ENCODE measurements around the gene PIK3C3. TPM values are rescaled to one million over a fixed set of nuclear protein-coding genes. Genes with fewer than 3 reads are reported as not detected.

PIK3C3 gene
- total RNA-seq, 4 donors from 2014 or later, result 26.2 to 63.2 (median 30.8) TPM

DNA sequence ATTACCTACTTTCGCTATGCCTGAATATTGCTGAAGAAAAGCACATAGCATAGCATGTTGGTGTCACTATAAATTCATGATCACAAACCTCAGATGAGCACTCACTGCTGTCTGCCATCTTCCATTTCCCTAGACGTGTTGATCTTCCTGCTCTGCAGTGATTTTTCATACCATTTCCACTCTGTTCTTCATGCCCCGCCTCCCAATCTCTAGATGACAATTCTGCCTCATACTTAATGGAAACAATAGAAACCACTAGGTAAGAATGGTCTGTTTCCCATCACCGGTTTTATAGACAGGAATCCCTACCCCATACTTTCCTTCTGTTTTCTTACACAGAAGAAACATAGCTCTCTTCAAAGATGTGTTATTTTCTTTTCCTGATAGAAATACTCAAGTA lies 63.8 kb downstream of the PIK3C3 start:
- H3K27ac ChIP-seq, result no peak overlapping the region
- peaks cover 63% of the 10 kb centered on the region for H3K36me3 ChIP-seq
- TF ChIP-seq POLR2A (IDR thresholded peaks at IDR 0.05), result no peak
- TF ChIP-seq EP300 (IDR thresholded peaks at IDR 0.05), result no peak
- no peak for TF ChIP-seq POLR2AphosphoS5 (IDR thresholded peaks at IDR 0.05)
- TF ChIP-seq, protein P1, sequence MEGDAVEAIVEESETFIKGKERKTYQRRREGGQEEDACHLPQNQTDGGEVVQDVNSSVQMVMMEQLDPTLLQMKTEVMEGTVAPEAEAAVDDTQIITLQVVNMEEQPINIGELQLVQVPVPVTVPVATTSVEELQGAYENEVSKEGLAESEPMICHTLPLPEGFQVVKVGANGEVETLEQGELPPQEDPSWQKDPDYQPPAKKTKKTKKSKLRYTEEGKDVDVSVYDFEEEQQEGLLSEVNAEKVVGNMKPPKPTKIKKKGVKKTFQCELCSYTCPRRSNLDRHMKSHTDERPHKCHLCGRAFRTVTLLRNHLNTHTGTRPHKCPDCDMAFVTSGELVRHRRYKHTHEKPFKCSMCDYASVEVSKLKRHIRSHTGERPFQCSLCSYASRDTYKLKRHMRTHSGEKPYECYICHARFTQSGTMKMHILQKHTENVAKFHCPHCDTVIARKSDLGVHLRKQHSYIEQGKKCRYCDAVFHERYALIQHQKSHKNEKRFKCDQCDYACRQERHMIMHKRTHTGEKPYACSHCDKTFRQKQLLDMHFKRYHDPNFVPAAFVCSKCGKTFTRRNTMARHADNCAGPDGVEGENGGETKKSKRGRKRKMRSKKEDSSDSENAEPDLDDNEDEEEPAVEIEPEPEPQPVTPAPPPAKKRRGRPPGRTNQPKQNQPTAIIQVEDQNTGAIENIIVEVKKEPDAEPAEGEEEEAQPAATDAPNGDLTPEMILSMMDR (IDR thresholded peaks at IDR 0.05), result no peak

DNA sequence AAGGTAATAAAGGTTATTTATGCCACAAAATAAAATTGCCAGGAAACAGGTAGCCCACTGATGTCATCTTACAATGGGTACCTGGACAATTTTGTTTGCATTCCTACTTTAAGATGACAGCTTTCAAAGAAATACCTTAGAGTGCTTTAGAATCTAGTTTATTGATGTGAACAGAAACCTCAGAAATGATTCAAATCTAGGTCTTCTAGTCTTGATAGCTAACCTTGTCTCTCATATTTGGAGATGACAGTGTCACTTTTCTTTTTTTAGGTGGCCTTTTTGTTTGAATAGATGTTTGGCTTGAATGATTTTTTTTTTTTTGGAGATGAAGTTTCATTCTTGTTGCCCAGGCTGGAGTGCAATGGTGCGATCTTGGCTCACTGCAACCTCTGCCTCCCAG lies 69.1 kb downstream of the PIK3C3 start:
- Histone ChIP-seq H3K36me3 (peaks cover 46% of the 10 kb centered on the region), H3K4me3 (no peak overlapping the region), H3K9me3 (no peaks in the 10 kb centered on the region), H3K27me3 (no peaks in the 10 kb centered on the region), H3K27ac (no peak overlapping the region), H3K4me1 (no peaks in the 10 kb centered on the region)
- no peak for DNase-seq (ENCODE audit: low spot score in 2 of 2)
- 91% methylated on average over 1 of the region's 1 CpG for WGBS
- TF ChIP-seq POLR2AphosphoS5 (IDR thresholded peaks at IDR 0.05), result no peak
- TF ChIP-seq, protein P1 (IDR thresholded peaks at IDR 0.05), result no peak
- no peak for TF ChIP-seq POLR2A (IDR thresholded peaks at IDR 0.05)
- no peak for TF ChIP-seq EP300 (IDR thresholded peaks at IDR 0.05)

More for the DNA sequence above, 63.8 kb downstream of the PIK3C3 start:
- H3K4me1 ChIP-seq, result no peaks in the 10 kb centered on the region
- no peak for DNase-seq (ENCODE audit: low spot score in 2 of 2)
- no peak overlapping the region for H3K4me3 ChIP-seq
- no peaks in the 10 kb centered on the region for H3K9me3 ChIP-seq
- no peaks in the 10 kb centered on the region for H3K27me3 ChIP-seq
- 91% methylated on average over 4 of the region's 4 CpGs for WGBS

DNA sequence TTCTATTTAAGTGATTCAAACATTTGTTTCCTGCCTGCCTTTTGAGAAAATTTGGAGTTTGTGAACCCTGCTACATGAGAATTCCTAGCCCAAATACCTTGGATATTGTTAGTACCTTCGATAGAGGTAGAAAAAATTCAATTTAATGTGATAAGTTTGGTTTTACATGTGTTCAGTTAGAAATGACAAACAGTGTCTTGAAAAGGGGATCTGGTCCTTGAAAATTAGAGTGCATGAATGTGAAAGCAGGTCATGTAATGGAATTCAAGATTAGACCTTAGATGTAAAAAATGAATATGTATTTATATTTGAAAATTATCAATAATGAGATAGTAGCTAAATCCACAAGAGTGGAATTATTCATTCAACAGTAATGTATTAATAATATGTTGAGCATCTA lies 70.5 kb downstream of the PIK3C3 start:
- no peaks in the 10 kb centered on the region for H3K9me3 ChIP-seq
- H3K4me1 ChIP-seq, result no peaks in the 10 kb centered on the region
- no peak overlapping the region for H3K4me3 ChIP-seq
- no peak overlapping the region for H3K27ac ChIP-seq
- H3K36me3 ChIP-seq, result peaks cover 46% of the 10 kb centered on the region
- no peaks in the 10 kb centered on the region for H3K27me3 ChIP-seq
- no peak for DNase-seq (ENCODE audit: low spot score in 2 of 2)
- 96% methylated on average over 1 of the region's 1 CpG for WGBS
- TF ChIP-seq, protein P1 (IDR thresholded peaks at IDR 0.05), result no peak
- no peak for TF ChIP-seq EP300 (IDR thresholded peaks at IDR 0.05)
- TF ChIP-seq POLR2A (IDR thresholded peaks at IDR 0.05), result no peak
- no peak for TF ChIP-seq POLR2AphosphoS5 (IDR thresholded peaks at IDR 0.05)

DNA sequence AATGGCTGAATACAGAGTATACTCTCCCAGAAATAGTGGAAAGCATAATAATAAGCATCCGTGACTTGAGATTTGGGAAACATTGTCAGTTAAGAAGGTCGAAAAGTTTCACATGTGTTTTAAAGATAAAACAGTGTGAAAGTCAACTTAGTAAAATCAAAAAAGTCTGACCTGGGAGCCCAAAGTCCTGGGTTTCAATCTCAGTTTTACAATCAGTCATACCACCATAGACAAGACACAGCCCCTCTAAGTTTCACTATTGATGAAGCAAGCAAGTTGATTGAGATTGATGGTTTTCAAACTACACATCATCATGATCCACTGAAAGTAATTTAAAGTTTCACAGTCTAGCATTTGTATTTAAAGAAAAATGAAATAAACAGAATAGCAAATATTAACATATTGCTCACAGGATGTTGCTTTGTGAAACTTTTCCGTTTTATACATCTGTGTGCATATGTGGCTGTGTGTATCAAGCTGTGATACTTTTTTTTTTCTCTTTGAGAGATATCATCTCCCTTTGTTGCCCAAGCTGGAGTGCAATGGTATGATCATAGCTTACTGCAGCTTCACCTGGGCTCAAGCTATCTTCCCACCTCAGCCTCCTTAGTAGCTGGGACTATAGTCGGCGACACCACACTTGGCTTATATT lies 71.1 kb downstream of the PIK3C3 start:
- Histone ChIP-seq H3K36me3 (peaks cover 47% of the 10 kb centered on the region), H3K4me3 (no peak overlapping the region), H3K4me1 (no peaks in the 10 kb centered on the region), H3K9me3 (no peaks in the 10 kb centered on the region), H3K27me3 (no peaks in the 10 kb centered on the region), H3K27ac (no peak overlapping the region)
- TF ChIP-seq, protein P1 (IDR thresholded peaks at IDR 0.05), result no peak
- no peak for TF ChIP-seq EP300 (IDR thresholded peaks at IDR 0.05)
- TF ChIP-seq POLR2AphosphoS5 (IDR thresholded peaks at IDR 0.05), result no peak
- no peak for TF ChIP-seq POLR2A (IDR thresholded peaks at IDR 0.05)
- WGBS, result 93% methylated on average over 5 of the region's 5 CpGs
- DNase-seq (ENCODE audit: low spot score in 2 of 2), result no peak

DNA sequence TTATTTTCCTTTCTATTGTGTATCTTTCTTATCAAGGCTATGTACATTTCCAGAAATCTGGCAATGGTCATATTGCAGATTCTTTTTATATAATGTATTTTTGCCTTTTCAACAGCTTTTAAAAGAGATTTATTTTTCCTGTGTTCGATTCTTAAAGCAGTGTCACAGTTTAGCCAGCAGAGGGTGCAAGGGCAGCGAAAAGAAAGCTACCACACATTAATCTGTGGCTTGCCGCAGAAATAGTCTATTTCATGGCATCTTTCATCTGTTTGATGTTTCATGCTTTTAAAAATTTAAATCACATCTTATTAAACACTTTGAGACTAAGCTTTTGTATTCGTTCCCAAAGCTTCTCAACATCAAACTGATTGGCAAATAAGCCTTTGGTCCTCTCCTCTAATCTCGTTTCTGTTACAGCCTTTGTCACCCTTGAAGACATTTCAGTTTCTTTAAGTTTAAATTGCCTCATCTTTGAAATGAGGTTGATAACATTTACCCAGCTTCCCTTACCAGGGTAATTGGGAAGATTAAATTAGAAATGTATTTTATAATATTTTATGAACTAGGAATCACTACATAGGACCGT lies 73.3 kb downstream of the PIK3C3 start:
- no peak for DNase-seq (ENCODE audit: low spot score in 2 of 2)
- Histone ChIP-seq H3K4me1 (no peaks in the 10 kb centered on the region), H3K27ac (no peak overlapping the region), H3K9me3 (no peaks in the 10 kb centered on the region), H3K36me3 (peaks cover 49% of the 10 kb centered on the region), H3K4me3 (no peak overlapping the region), H3K27me3 (no peaks in the 10 kb centered on the region)
- TF ChIP-seq, protein P1 (IDR thresholded peaks at IDR 0.05), result peak; percentile 9 to 66
- TF ChIP-seq EP300 (IDR thresholded peaks at IDR 0.05) (no peak), POLR2AphosphoS5 (IDR thresholded peaks at IDR 0.05) (no peak), POLR2A (IDR thresholded peaks at IDR 0.05) (no peak)
- 52% methylated on average over 6 of the region's 6 CpGs for WGBS

Measured in suprapubic skin (tissue), 4 donors.